BJ (cell line): ENCODE measurements around the gene ZNF76. TPM values are rescaled to one million over a fixed set of nuclear protein-coding genes. Genes with fewer than 3 reads are reported as not detected.

Source experiments
- CTCF ChIA-PET: fragments of 350-600 bp; formaldehyde crosslinking; extraction: SDS; loops from one replicate; lab custom pipeline; 2021; ENCODE audit warnings: antibody characterized with exemption, inconsistent platforms; lab: Yijun Ruan, JAX
- POLR2A ChIA-PET: fragments of 300-600 bp; sonication (Branson Sonifier 250); formaldehyde crosslinking; extraction: SDS; loops from one replicate; lab custom pipeline; 2021; ENCODE audit warnings: antibody characterized with exemption; lab: Charles Lee
- DNase-seq: peaks from one replicate; pipeline ENCODE4 v3.0.0-alpha.2; 2011; ENCODE audit warnings: low read depth
- H3K27me3 ChIP-seq: 2 replicates; pipeline ENCODE4 v1.6.0; 2011; ENCODE audit warnings: low read length; ENCODE audit not compliant: control insufficient read depth, insufficient read depth
- H3K36me3 ChIP-seq: 2 replicates; pipeline ENCODE4 v1.5.1; 2011; ENCODE audit warnings: low read length; ENCODE audit not compliant: control insufficient read depth, insufficient read depth
- H3K4me3 ChIP-seq: 2 replicates; pipeline ENCODE4 v1.5.1; 2011; ENCODE audit warnings: low read depth, mild to moderate bottlenecking, control low read depth, low read length
- CTCF ChIP-seq: IDR thresholded peaks from 2 replicates; pipeline ENCODE4 v1.5.1; 2011; ENCODE audit warnings: low read depth, mild to moderate bottlenecking, control low read depth, inconsistent platforms, low read length, moderate library complexity; ENCODE audit not compliant: insufficient read depth
- polyA minus RNA-seq: library from RNA; depleted of rRNA, polyadenylated mRNA; stranded (reverse); fragments of >200 nt; gene quantifications from 2 replicates; pipeline ENCODE4 v1.2.3, GENCODE V29; 2011; rRNA and poly(A)+ RNA removed
- polyA plus RNA-seq: library from polyadenylated mRNA; depleted of rRNA; stranded (reverse); fragments of >200 nt; gene quantifications from 2 replicates; pipeline ENCODE4 v1.2.3, GENCODE V29; 2011; rRNA removed

ZNF76 gene
- polyA plus RNA-seq (13.7 and 23.3 TPM in 2 replicates), polyA minus RNA-seq (24.0 and 27.9 TPM in 2 replicates)

GRCh38 chr6:35259194-35259947, at the start of gene ZNF76:
Gene ZNF76 (plus strand): TSS chr6:35259735. CDS start chr6:35281152, 21,417 bp downstream.
- Histone ChIP-seq H3K4me3 (peak within 1 kb of the TSS; percentile 93), H3K36me3 (no peaks in the 10 kb centered on the region), H3K27me3 (no peaks in the 10 kb centered on the region)
- DNase-seq, result peak; percentile 61
- ChIA-PET POLR2A (interaction anchor here (0.7 to 1.0 kb wide), 2 partner anchors 11 kb away, joined by 3 read pairs; no protein-coding TSS in a partner anchor), CTCF (interaction anchor here (0.8 to 5.8 kb wide), 8 partner anchors 11 to 156 kb away, joined by 3 to 43 read pairs (median 4); no protein-coding TSS in a partner anchor)
- TF ChIP-seq CTCF, result no peak

GRCh38 chr6:35213298-35213791, 46.2 kb upstream of the ZNF76 start:
- Histone ChIP-seq H3K36me3 (no peaks in the 10 kb centered on the region), H3K27me3 (peaks cover 6% of the 10 kb centered on the region), H3K4me3 (peak overlapping the region; percentile 50)
- no peak for TF ChIP-seq CTCF
- POLR2A ChIA-PET, result no interaction called here
- no peak for DNase-seq
- CTCF ChIA-PET, result interaction anchor here (0.8 to 3.8 kb wide), 3 partner anchors 9 to 67 kb away, joined by 3 to 25 read pairs (median 3); no protein-coding TSS in a partner anchor

GRCh38 chr6:35213824-35214756, 45.4 kb upstream of the ZNF76 start, which contains the start of gene SCUBE3:
Gene SCUBE3 (plus strand): TSS chr6:35213956. CDS start chr6:35214419, 463 bp downstream.
- ChIA-PET CTCF (interaction anchor here (0.8 to 3.8 kb wide), 4 partner anchors 9 to 74 kb away, joined by 3 to 25 read pairs (median 3); no protein-coding TSS in a partner anchor), POLR2A (no interaction called here)
- DNase-seq, result no peak
- Histone ChIP-seq H3K4me3 (peak within 1 kb of the TSS; percentile 50), H3K27me3 (peaks cover 6% of the 10 kb centered on the region), H3K36me3 (no peaks in the 10 kb centered on the region)
- TF ChIP-seq CTCF, result no peak

GRCh38 chr6:35214869-35215664, 44.5 kb upstream of the ZNF76 start:
- no peak for DNase-seq
- no peak for TF ChIP-seq CTCF
- H3K4me3 ChIP-seq, result peak overlapping the region; percentile 50
- no peaks in the 10 kb centered on the region for H3K36me3 ChIP-seq
- POLR2A ChIA-PET, result no interaction called here
- peaks cover 6% of the 10 kb centered on the region for H3K27me3 ChIP-seq
- CTCF ChIA-PET, result interaction anchor here (1.0 to 7.5 kb wide), 5 partner anchors 10 to 69 kb away, joined by 3 to 43 read pairs (median 4); no protein-coding TSS in a partner anchor
